Measurements from ENCODE around the gene PNKP. TPM values are rescaled to one million over a fixed set of nuclear protein-coding genes. Genes with fewer than 3 reads are reported as not detected.

Gene PNKP
- total and polyA plus RNA-seq, 2 of the 8 experiments (the other 6 are each of a cell fraction or from before 2014, with no cell fraction given) = 45.8 to 105 TPM

GRCh38 chr19:49884760-49885159 is 17.4 kb upstream of the PNKP start:
- Histone ChIP-seq H2BK5ac (ENCODE audit: low read depth, low read length) (no peak overlapping the region; the same call in 1 of the 2 replicates), H3K9ac (replicated peaks in 1 of 4; ENCODE audit: extremely low read depth in 1 of 4, low read depth in 3 of 4, low read length in 3 of 4) (no peak overlapping the region), H3K4me2 (ENCODE audit: insufficient read depth in 1 of 2, low read depth in 2 of 2, low read length in 2 of 2) (no peak overlapping the region), H2AFZ (ENCODE audit: low read length) (no peak overlapping the region), H4K20me1 (replicated peaks in 1 of 2; ENCODE audit: control insufficient read depth in 1 of 2, insufficient read depth in 2 of 2, low read length in 2 of 2) (peaks cover 10 to 19% of the 10 kb centered on the region in 2 experiments), H3K4ac (replicated peaks; ENCODE audit: insufficient read length, low read depth, low read length) (no peak overlapping the region), H2BK12ac (ENCODE audit: low read depth, low read length) (no peak overlapping the region), H3K27me3 (replicated peaks in 1 of 4; ENCODE audit: control insufficient read depth in 3 of 4, extremely low read depth in 1 of 4, insufficient read depth in 3 of 4, low read length in 3 of 4) (peaks cover 0 to 8% (median 6%) of the 10 kb centered on the region in 4 experiments; a peak in 4 of 7 replicates), H3K27ac (ENCODE audit: low read depth, low read length) (no peak overlapping the region), H3K36me3 (ENCODE audit: control insufficient read depth in 2 of 4, insufficient read depth in 4 of 4, low read length in 3 of 4) (peaks cover 21 to 59% (median 43%) of the 10 kb centered on the region in 4 experiments), H3K79me1 (ENCODE audit: low read depth, low read length) (no peaks in the 10 kb centered on the region), H4K91ac (replicated peaks; ENCODE audit: insufficient read length, low read length) (no peak overlapping the region), H2BK15ac (ENCODE audit: low read length) (no peak overlapping the region), H3K18ac (ENCODE audit: extremely low read depth, low read length) (no peak overlapping the region), H3K79me2 (ENCODE audit: control insufficient read depth in 1 of 2, insufficient read depth in 2 of 2, low read length in 2 of 2) (no peaks in the 10 kb centered on the region), H2BK20ac (ENCODE audit: low read length) (no peak overlapping the region), H3K4me1 (replicated peaks in 1 of 4; ENCODE audit: control insufficient read depth in 3 of 4, insufficient read depth in 4 of 4, low read length in 3 of 4) (peaks cover 0 to 1% (median under 1%) of the 10 kb centered on the region in 4 experiments; a peak in 4 of 7 replicates), H2AK5ac (ENCODE audit: low read depth, low read length) (no peak overlapping the region), H4K5ac (ENCODE audit: insufficient read length, low read depth, low read length) (no peak overlapping the region), H2BK120ac (replicated peaks; ENCODE audit: low read depth, low read length) (no peak overlapping the region), H4K8ac (ENCODE audit: extremely low read depth, insufficient read depth, low read length) (no peak overlapping the region), H3K23ac (ENCODE audit: insufficient read length) (no peak overlapping the region), H3K14ac (ENCODE audit: insufficient read length) (no peak overlapping the region), H3K23me2 (ENCODE audit: low read depth, low read length) (no peaks in the 10 kb centered on the region), H3K9me3 (ENCODE audit: insufficient read depth in 2 of 2, low read depth in 1 of 2, low read length in 1 of 2) (peaks cover 0 to 9% of the 10 kb centered on the region in 2 experiments; a peak in 3 of 4 replicates), H3K56ac (replicated peaks; ENCODE audit: insufficient read length, low read depth, low read length) (no peak overlapping the region), H3K4me3 (ENCODE audit: extremely low read depth in 1 of 4, insufficient read depth in 2 of 4, low read depth in 3 of 4, low read length in 4 of 4) (no peak overlapping the region)
- ChIA-PET CTCF (ENCODE audit: partially characterized antibody) (no interaction called here), POLR2A (ENCODE audit: partially characterized antibody) (interaction anchor here (9.3 kb wide), 1 partner anchor 9 kb away, joined by 55 read pairs; the partner anchor contains the start of genes AKT1S1 and TBC1D17)
- DNase-seq (ENCODE audit: low read depth in 1 of 2, low spot score in 2 of 2) (no peak), FAIRE-seq (no peak)
- WGBS, 2 experiments (ENCODE audit: extremely low coverage in 1 of 2, insufficient coverage in 1 of 2, insufficient read length in 1 of 2, insufficient replicate concordance in 2 of 2, low coverage in 1 of 2, low lambda C conversion rate in 2 of 2, missing lambda C conversion rate in 1 of 2) = 91% methylated on average over 3 of the region's 3 CpGs; no CpG with 5 or more reads in 1 of the 2 experiments
- TF ChIP-seq CHD2 (IDR thresholded peaks at IDR 0.05; ENCODE audit: low read length) = no peak
- TF ChIP-seq KDM4A (IDR thresholded peaks at IDR 0.05; ENCODE audit: low read depth, low read length, severe bottlenecking) = no peak
- TF ChIP-seq TBP (IDR thresholded peaks at IDR 0.05; ENCODE audit: low read depth, low read length) = no peak
- TF ChIP-seq POU5F1 (IDR thresholded peaks at IDR 0.05; ENCODE audit: low read depth, low read length) = no peak
- no peak for TF ChIP-seq SAP30 (IDR thresholded peaks at IDR 0.05; ENCODE audit: insufficient read depth, insufficient replicate concordance, low read length)
- no peak for TF ChIP-seq FOSL1 (IDR thresholded peaks at IDR 0.05; ENCODE audit: insufficient read depth, low read depth, low read length)
- TF ChIP-seq RAD21 (IDR thresholded peaks at IDR 0.05 in 1 of 2, conservative IDR thresholded peaks at IDR 0.05 in 1 of 2; ENCODE audit: low read depth in 2 of 2, low read length in 2 of 2) = no peak
- TF ChIP-seq BACH1 (IDR thresholded peaks at IDR 0.05; ENCODE audit: low read length) = no peak
- TF ChIP-seq BRCA1 (IDR thresholded peaks at IDR 0.05; ENCODE audit: low read depth, low read length) = no peak
- no peak for TF ChIP-seq CEBPB (IDR thresholded peaks at IDR 0.05; ENCODE audit: low read depth, low read length)
- TF ChIP-seq EP300 (IDR thresholded peaks at IDR 0.05; ENCODE audit: borderline replicate concordance in 1 of 2, low read depth in 2 of 2, low read length in 2 of 2) = no peak
- TF ChIP-seq CTBP2 (IDR thresholded peaks at IDR 0.05; ENCODE audit: borderline replicate concordance, insufficient read depth, insufficient read length, low read length) = no peak
- no peak for TF ChIP-seq HDAC2 (IDR thresholded peaks at IDR 0.05; ENCODE audit: borderline replicate concordance in 1 of 2, low read depth in 2 of 2, low read length in 2 of 2)

Measured in H1 (cell line).